Suprapubic skin (tissue), 4 donors: ENCODE measurements around the gene ANKRD13A.

Experiments
- CTCF ChIP-seq, 2 donors: fragments of 200-600 bp in 1 of 2; fragments of 450-650 bp in 1 of 2; sonication (generic) in 1 of 2; IDR thresholded peaks; one replicate each; pipeline ENCODE4 v1.5.1; 2016 to 2019; ENCODE audit warnings: antibody characterized with exemption in 2 of 2, mild to moderate bottlenecking in 1 of 2, moderate library complexity in 1 of 2
- EP300 ChIP-seq: sonication (generic); formaldehyde crosslinking; IDR thresholded peaks from one replicate; pipeline ENCODE4 v1.6.1; 2017; ENCODE audit warnings: antibody characterized with exemption
- POLR2AphosphoS5 ChIP-seq, 3 donors: sonication (generic); formaldehyde crosslinking; IDR thresholded peaks; one replicate each; pipeline ENCODE4 v1.6.1; 2017; ENCODE audit warnings: antibody characterized with exemption in 3 of 3

GRCh38 chr12:109959411-109960093, 39.7 kb upstream of the ANKRD13A start:
- no peak for TF ChIP-seq CTCF (IDR thresholded peaks at IDR 0.05)
- no peak for TF ChIP-seq EP300
- no peak for TF ChIP-seq POLR2AphosphoS5 (IDR thresholded peaks at IDR 0.05)
